Head of caudate nucleus (tissue), 42 donors: ENCODE data around the gene MTMR2.
"Not testable (repeated sequence)": the region's sequence is repeated elsewhere in the genome, so short reads cannot be mapped to it uniquely, and the experiment has no call there.

ENCODE experiments used
- DNase-seq, 42 donors: peaks; one replicate each; pipeline versions ENCODE4 v3.0.0 to v3.0.0-alpha.2; 2020 to 2021; ENCODE audit warnings: mixed read lengths in 7 of 42
- intact Hi-C: fragments of 100-400 bp; cut with DNase I; formaldehyde crosslinking; loops from one replicate; pipeline ENCODE4 v1.15.0; 2022

MTMR2 gene

DNA sequence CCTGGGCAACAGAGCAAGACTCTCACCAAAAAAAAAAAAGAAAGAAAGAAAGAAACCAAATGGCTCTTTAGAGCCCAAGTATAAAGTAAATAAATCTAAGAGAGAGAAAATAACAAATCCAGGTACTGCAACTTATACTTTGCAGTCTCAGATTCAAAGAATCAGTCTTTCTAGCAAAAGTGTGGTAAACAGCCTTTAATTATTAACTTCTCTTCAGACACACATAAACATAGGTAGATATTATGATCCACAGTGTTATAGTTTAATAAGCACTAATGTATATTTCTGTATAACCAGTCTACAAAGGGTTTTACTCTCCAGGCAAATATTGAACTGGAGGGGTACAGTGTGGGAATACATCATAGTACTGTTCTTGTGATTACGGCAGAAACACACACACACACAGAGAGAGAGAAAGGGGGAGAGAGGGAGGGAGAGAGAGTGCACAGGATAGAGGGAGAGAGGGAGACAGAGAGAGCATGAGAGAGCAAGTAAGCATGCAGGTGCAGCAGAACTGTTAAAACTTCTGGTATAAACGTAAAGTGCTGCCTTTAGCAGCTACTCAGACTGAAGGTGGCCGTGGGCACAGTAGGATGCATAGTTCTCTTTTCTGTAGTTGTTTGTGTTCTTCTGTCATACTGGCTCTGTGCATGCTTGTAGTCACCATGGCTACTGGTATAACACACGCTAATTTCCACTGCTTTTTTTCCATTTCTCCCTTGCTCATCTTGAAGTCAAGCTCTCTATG is 32.3 kb downstream of the MTMR2 start:
- DNase-seq: peak in 2 of 42 donors; percentile 18 to 45
- intact Hi-C loops: no loop called here

GRCh38 chr11:95888852-95889251 is 35.1 kb downstream of the MTMR2 start:
- intact Hi-C loops: no loop called here
- no peak for DNase-seq

DNA sequence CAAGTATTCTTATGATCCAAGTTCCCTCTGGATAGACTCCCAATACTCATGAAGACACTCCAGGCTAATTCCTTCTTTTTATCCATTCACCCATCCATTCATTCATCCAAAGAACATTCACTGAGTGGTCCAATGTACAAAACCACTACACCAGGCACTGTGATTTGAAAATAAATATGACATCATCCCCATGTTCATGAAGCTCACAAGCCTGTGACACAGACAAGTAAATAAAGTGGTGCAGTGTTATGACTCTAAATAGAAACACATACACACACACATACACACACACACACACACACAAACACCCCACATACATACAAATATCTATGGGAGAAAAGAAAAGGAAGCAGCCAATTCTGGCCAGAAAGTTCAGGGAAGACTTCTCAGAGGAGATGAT is 35.5 kb downstream of the MTMR2 start:
- DNase-seq: no peak
- intact Hi-C loops: no loop called here

GRCh38 chr11:95886462-95886861 is 37.4 kb downstream of the MTMR2 start:
- DNase-seq: no peak
- intact Hi-C loops: no loop called here

DNA sequence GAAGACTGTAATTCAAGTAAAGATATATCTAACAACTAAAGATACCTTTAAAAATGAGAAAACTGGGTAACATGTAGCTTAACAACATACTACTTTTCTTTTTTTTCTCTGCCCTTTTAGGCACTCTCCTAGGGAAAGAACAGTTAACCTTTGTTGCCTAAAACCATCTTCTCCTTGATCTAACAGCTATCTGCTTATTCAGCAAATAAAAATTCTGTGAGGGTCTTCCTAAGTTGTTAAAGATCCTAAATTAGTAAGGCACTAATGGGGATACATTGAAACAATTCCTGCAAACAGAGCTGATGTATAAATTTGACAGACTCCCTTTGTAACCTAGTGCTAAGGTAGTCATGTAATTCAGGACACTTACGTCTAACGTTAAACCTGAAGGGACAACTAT is 39.1 kb downstream of the MTMR2 start:
- DNase-seq: no peak
- intact Hi-C loops: no loop called here

GRCh38 chr11:95884376-95884775 is 39.5 kb downstream of the MTMR2 start:
- intact Hi-C loops: no loop called here

DNA sequence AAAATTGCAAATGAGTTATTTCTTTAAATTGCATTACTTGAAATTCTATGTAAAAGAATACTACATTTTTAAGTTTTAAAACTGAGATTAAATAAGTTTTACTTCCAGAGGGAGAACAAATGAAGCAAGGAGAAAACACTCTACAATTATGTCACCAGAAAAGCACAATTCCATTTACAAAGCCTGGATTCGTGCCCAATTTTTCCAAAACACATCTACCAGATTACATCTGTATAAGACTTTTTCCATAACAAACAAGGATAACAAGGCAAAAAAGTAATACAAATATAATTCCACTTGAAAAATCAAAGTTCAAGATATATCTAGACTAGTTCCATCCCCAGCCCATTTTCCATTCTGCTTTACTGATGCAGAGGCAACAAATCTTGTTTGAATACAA is 40.5 kb downstream of the MTMR2 start:
- DNase-seq: peak in 1 of 42 donors; percentile 20
- intact Hi-C loops: no loop called here

More at GRCh38 chr11:95884376-95884775, 39.5 kb downstream of the MTMR2 start:
- DNase-seq: no peak

DNA sequence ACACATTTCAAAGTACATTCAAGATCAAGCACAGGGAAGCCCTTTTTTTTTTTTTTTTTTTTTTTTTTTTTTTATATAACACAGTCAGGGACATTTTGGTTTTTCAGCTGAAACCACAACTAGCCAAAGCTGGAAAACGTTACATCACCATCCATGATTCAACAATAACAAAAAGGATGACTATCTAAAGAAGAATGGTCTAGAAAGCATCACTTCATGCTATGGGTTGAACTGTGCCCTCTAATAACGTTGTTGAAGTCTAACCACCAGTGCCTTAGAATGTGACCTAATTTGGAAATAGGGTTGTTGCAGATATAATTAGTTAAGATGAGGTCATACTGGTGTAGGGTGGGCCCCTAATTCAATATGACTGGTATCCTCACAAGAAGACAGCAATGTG is 46.6 kb downstream of the MTMR2 start:
- no peak for DNase-seq
- intact Hi-C loops: no loop called here

- not testable (repeated sequence) for DNase-seq
These were observed 53.0 kb downstream of the MTMR2 start for GRCh38 chr11:95870877-95871276.

GRCh38 chr11:95867105-95867504 is 56.8 kb downstream of the MTMR2 start:
- no peak for DNase-seq
- intact Hi-C loops: no loop called here

More at GRCh38 chr11:95870877-95871276, 53.0 kb downstream of the MTMR2 start:
- intact Hi-C loops: not testable (repeated sequence)

DNA sequence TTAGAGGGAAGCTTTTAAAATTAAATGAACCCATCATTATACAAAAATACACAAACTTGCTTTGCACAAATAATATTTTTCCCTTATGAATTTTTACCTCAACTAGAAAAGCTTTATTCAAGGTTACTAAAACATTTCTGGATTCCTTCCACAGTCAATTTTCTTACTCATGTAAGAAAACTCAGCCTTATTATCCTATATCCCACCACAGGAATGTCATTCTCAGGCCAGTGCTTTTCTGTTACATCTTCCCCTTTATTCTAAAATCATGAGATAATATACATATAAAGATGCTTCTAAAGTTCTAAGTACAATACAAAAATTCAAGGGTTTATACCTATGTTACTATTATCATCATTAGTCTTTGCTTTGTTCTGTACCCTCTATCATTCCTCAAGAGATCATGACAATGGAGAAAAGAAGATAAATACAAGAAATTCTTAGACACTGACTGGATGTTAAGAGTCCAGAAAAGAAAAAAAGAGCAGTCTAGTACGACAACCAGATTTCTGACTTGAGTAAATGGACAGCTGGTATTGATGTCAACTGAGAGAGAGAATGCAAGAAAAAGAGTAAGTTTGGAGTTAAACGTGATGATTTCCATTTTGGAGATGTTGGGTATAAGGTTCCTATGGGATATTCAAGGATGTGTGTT is 60.3 kb downstream of the MTMR2 start:
- intact Hi-C loops: no loop called here
- no peak for DNase-seq

DNA sequence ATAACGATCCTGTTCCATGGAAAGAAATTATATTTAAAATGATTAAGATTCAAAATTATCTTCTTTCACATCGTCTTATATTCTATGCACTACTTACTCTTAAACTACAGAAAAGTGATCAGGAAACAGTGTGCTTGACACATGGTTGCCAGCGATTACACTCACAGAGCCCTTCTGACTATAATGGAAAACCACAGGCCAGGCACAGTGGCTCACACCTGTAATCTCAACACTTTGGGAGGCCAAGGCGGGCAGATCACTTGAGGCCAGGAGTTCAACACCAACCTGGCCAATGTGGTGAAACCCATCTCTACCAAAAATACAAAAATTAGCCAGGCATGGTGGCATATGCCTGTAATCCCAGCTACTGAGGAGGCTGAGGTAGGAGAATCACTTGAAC is 63.9 kb downstream of the MTMR2 start:
- DNase-seq, intact Hi-C loops: not testable (repeated sequence)

DNA sequence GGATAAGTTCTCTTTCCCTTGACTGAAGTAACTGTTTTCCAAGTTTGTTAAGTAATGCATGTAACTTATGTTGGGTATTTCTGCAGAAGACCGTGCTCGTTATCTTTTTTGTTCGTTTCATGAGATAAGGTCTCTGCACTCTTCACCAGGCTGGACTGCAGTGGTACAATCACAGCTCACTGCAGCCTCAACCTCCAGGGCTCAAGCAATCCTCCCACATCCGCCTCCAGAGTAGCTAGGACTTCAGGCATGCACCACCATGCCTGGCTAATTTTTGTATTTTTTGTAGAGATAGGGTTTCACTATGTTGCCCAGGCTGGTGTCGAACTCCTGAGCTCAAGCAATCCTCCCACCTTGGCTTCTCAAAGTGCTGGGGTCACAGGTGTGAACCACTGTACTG is 69.5 kb downstream of the MTMR2 start:
- intact Hi-C loops: not testable (repeated sequence)

GRCh38 chr11:95853862-95854261 is 70.0 kb downstream of the MTMR2 start:
- DNase-seq: no peak
- intact Hi-C loops: no loop called here

More for the DNA sequence above, 69.5 kb downstream of the MTMR2 start:
- not testable (repeated sequence) for DNase-seq

DNA sequence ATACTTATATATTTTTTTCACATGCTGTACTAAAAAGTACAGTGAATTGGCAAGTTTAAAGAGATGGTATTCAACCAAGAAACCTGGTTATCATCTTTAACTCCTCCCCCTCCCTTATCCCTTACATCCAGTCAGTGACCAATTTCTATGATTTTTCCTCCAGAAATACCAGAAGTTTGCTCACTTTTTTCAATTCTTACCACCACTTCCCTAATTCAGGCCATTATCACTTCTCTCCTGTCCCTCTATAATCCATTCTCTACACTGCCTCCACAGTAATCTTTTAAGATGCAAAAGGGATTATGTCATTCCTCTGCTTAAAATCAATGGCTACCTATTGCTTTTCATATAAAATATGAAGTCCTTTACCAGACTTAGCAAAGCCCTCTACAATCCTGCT is 70.8 kb downstream of the MTMR2 start:
- intact Hi-C loops: no loop called here

DNA sequence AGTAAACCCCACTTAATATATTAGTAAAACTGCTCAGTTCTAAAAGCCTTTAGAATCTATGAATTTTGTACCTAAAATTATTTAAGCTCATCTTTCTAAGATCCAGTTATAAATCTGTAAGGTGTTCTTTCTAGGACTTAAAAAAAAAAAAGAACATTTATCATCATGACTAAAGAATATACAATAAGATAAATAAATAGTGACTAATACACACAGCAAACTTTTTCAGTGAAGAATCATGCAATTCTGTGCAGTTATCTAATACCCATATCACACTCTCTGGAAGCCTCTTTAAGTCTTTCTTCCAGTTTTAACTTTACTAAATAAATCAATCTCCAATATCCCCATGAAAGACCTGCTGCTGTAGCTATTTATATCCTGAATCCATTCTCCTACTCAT is 73.8 kb downstream of the MTMR2 start:
- no peak for DNase-seq
- intact Hi-C loops: no loop called here

More for the DNA sequence above, 70.8 kb downstream of the MTMR2 start:
- no peak for DNase-seq

- intact Hi-C loops: no loop called here
- peak in 41 of 42 donors; percentile 3 to 85 (median 59) for DNase-seq
These were observed 74.7 kb downstream of the MTMR2 start for GRCh38 chr11:95849087-95849825.

DNA sequence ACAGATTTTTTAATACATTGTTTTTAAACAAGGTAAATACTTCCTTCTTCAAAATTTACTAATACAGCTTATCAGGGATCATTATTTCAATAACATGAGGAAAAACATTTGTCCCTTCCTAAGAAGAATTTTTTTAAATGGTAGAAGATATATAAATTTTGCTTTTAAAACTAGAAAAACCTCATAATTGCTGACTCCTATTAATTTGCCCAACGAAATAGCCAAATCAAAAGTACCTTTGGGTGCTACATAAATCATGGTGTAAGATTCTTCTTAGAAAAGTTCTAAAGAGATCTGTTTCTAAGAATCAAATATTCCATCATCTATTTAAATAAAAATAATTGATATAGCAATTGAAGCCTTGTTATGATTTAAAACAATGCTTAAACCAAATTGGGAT is 78.7 kb downstream of the MTMR2 start:
- intact Hi-C loops: no loop called here
- DNase-seq: no peak

- intact Hi-C loops: loop anchor here (10.0 kb wide), 1 partner anchor 559 kb away; the partner anchor contains the start of gene JRKL
- DNase-seq: peak; percentile 18 to 82 (median 60)
These were observed 88.0 kb downstream of the MTMR2 start for GRCh38 chr11:95835768-95836488.
